WTC11 (cell line): ENCODE measurements around the gene GSN. TPM values are rescaled to one million over a fixed set of nuclear protein-coding genes. Genes with fewer than 3 reads are reported as not detected.

Source experiments
- ATAC-seq: fragments of 200-7000 bp; cut with Tn5 transposase; 2 replicates; pipeline ENCODE4 v1.10.0; 2021; ENCODE audit warnings: mild to moderate bottlenecking, moderate library complexity
- CTCF ChIA-PET: fragments of 300-600 bp; sonication (Branson Sonifier 250); formaldehyde crosslinking; loops from one replicate; lab custom pipeline; 2021; ENCODE audit warnings: antibody characterized with exemption; lab: Charles Lee
- POLR2A ChIA-PET: fragments of 350-600 bp; sonication (Branson Sonifier 250); formaldehyde crosslinking; loops from one replicate; lab custom pipeline; 2021; ENCODE audit warnings: antibody characterized with exemption; lab: Charles Lee
- DNase-seq: peaks from one replicate; pipeline ENCODE4 v3.0.0; 2021; ENCODE audit warnings: low spot score
- H3K27ac Mint-ChIP-seq: 2 replicates; pipeline ENCODE4 v1.8.0; 2021; ENCODE audit warnings: mixed read lengths
- H3K27me3 Mint-ChIP-seq: 2 replicates; pipeline ENCODE4 v1.8.0; 2021; ENCODE audit warnings: low read depth, mild to moderate bottlenecking, moderate library complexity, mixed read lengths
- H3K36me3 Mint-ChIP-seq: 2 replicates; pipeline ENCODE4 v1.8.0; 2021; ENCODE audit warnings: mixed read lengths
- H3K4me1 Mint-ChIP-seq: 2 replicates; pipeline ENCODE4 v1.8.0; 2022; ENCODE audit warnings: mixed read lengths
- H3K4me3 Mint-ChIP-seq: 2 replicates; pipeline ENCODE4 v1.8.0; 2021; ENCODE audit warnings: mild to moderate bottlenecking, moderate library complexity, mixed read lengths
- H3K9me3 Mint-ChIP-seq: 2 replicates; pipeline ENCODE4 v1.8.0; 2021; ENCODE audit warnings: mixed read lengths
- E2F4 ChIP-seq: sonication (generic); formaldehyde crosslinking; IDR thresholded peaks from 2 replicates; pipeline ENCODE4 v1.8.1; 2022; ENCODE audit warnings: low read depth, mild to moderate bottlenecking, moderate library complexity, missing genetic modification reagents, borderline replicate concordance
- FOXK1 ChIP-seq: sonication (generic); formaldehyde crosslinking; IDR thresholded peaks from 2 replicates; pipeline ENCODE4 v1.8.0; 2022; ENCODE audit warnings: mild to moderate bottlenecking, moderate library complexity, missing genetic modification reagents
- HMGA2 ChIP-seq: fragments of 250-450 bp; sonication (Bioruptor Pico); IDR thresholded peaks from 2 replicates; pipeline ENCODE4 v1.4.0; 2021; ENCODE audit warnings: mild to moderate bottlenecking, moderate library complexity
- NR1H2 ChIP-seq: sonication (generic); formaldehyde crosslinking; IDR thresholded peaks from 2 replicates; pipeline ENCODE4 v1.9.0; 2021; ENCODE audit warnings: mild to moderate bottlenecking, moderate library complexity, missing genetic modification reagents
- PRRX2 ChIP-seq: fragments of 250-450 bp; sonication (Bioruptor Pico); IDR thresholded peaks from 2 replicates; pipeline ENCODE4 v1.8.0; 2021; ENCODE audit warnings: mild to moderate bottlenecking
- RORB ChIP-seq: fragments of 250-450 bp; sonication (Bioruptor Pico); IDR thresholded peaks from 2 replicates; pipeline ENCODE4 v1.9.0; 2021; ENCODE audit warnings: mild to moderate bottlenecking
- TCF7 ChIP-seq: sonication (generic); formaldehyde crosslinking; IDR thresholded peaks from 2 replicates; pipeline ENCODE4 v1.8.0; 2022; ENCODE audit warnings: mild to moderate bottlenecking, low read depth, missing genetic modification reagents, moderate library complexity
- TP53 ChIP-seq: sonication (generic); formaldehyde crosslinking; IDR thresholded peaks from 2 replicates; pipeline ENCODE4 v1.8.1; 2023; ENCODE audit warnings: mild to moderate bottlenecking, missing genetic modification reagents
- ZNF416 ChIP-seq: fragments of 250-450 bp; sonication (Bioruptor Pico); IDR thresholded peaks from 2 replicates; pipeline ENCODE4 v1.9.0; 2021; ENCODE audit warnings: mild to moderate bottlenecking, inconsistent platforms
- total RNA-seq: library from RNA; stranded (reverse); gene quantifications from 3 replicates; pipeline ENCODE4 v1.2.3, GENCODE V29; 2021
- TF ChIP-seq, protein P1 (sequence below): fragments of 250-450 bp; sonication (Bioruptor Pico); conservative IDR thresholded peaks from 2 replicates; pipeline ENCODE4 v1.9.0; 2021; ENCODE audit warnings: mild to moderate bottlenecking
- TF ChIP-seq, protein P2 (sequence below): sonication (generic); formaldehyde crosslinking; conservative IDR thresholded peaks from 2 replicates; pipeline ENCODE4 v1.8.1; 2022; ENCODE audit warnings: mild to moderate bottlenecking, missing genetic modification reagents
- TF ChIP-seq, protein P3 (sequence below): sonication (generic); formaldehyde crosslinking; conservative IDR thresholded peaks from 2 replicates; pipeline ENCODE4 v1.8.1; 2023; ENCODE audit warnings: mild to moderate bottlenecking, low read depth, missing genetic modification reagents, moderate library complexity
- TF ChIP-seq, protein P4 (sequence below): sonication (generic); formaldehyde crosslinking; IDR thresholded peaks from 2 replicates; pipeline ENCODE4 v1.8.1; 2023; ENCODE audit warnings: mild to moderate bottlenecking, missing genetic modification reagents, moderate library complexity

Gene GSN
- total RNA-seq, 1 experiment from 2014 or later, result 47.0 TPM

DNA sequence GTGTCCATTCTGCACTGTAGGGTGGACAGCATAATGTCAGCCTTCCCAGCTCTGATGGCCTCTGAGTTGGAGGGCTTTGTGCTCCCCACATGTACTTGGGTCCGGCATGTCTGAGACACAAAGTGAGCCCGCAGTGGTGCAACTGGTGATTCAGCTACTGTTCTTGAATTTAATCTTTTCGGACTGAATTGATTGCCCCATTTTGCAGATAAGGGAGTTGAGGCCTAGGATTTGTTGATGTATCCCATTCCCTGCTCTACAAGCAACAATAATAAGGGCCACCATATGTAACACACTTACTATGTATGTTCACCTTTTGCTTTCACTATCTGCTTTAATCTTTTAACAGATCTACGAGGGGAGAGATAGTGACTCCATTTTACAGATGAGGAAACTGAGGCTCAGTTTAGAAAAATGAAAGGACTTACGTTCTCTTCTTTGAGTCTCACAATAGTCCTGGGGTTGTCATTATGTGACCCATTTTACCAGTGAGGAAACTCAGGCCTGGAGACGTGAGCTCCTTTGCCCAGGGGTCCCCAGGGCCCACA is 4.5 kb downstream of the GSN start (continued):
- TF ChIP-seq, protein P1, sequence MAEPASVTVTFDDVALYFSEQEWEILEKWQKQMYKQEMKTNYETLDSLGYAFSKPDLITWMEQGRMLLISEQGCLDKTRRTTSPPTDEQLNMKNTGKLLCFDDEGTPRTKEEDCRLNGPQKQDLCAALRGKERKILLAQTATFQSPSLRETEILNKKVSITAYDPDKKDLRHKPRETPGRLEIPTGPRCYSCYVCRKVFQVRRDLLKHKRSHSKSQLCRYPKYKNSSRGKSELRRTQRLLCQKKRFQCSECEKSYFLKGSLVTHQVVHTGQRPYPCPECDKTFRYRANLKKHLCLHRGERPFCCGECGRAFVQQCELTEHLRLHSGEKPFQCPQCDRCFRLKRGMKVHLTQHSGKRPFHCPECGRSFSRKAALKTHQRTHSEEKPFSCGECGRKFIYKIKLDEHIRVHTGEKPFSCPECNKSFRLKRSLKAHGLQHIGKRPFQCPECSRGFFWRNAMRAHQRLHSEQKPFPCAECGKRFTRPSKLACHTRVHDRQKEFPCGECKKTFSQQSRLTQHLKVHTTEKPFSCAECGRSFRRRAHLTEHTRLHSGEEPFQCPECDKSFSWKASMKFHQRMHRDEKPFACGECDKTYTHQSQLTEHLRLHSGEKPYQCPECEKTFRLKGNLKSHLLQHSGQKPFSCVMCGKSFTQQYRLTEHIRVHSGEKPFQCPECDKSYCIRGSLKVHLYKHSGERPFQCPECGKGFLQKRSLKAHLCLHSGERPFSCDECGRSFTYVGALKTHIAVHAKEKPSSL (CRISPR knock-in tag), result no peak
- TF ChIP-seq PRRX2 (CRISPR knock-in tag), result no peak
- no peak for TF ChIP-seq E2F4 (CRISPR knock-in tag)
- TF ChIP-seq TCF7 (CRISPR knock-in tag), result no peak
- no peak for TF ChIP-seq TP53
- no peak for TF ChIP-seq NR1H2 (CRISPR knock-in tag)
- TF ChIP-seq, protein P2, sequence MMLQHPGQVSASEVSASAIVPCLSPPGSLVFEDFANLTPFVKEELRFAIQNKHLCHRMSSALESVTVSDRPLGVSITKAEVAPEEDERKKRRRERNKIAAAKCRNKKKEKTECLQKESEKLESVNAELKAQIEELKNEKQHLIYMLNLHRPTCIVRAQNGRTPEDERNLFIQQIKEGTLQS, result no peak
- TF ChIP-seq ZNF416 (CRISPR knock-in tag), result no peak
- no peak for TF ChIP-seq RORB (CRISPR knock-in tag)
- no peak for TF ChIP-seq FOXK1 (CRISPR knock-in tag)

DNA sequence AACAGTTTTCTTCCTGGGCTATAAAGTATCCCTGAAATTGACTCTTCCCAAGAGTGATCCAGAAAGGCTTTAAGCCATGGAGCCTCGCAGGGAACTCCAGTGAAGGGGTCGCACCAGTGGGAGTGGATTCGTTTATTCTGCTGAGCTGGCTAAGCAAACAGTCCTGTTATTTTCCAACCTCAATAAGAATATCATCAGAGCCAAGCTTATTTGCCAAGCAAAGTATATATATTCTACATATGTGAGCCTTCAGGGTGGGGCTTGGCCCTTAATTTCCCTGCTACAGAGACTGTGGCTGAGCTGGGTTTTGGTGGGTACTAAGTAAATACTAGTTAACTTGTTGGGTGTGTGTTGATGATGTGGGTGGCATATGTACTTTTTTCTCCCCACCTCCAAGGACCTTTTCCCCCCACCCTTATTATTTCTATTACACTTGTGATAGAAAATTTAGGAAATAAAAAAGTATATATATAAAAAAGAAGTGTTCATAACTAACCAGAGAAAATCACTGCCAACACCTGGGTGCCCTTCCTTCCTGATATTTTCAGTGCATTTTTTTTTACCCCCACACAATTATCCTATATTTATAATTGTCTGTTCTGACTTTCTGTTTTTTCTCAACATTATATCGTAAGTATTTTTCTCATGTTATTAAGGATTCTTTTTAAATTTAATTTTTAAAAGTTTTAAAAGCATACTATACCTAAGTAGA is 5.3 kb downstream of the GSN start:
- 0 out of 2 replicates have a peak, but pooled peaks have one; percentile 29 for TF ChIP-seq HMGA2
- TF ChIP-seq, protein P3, sequence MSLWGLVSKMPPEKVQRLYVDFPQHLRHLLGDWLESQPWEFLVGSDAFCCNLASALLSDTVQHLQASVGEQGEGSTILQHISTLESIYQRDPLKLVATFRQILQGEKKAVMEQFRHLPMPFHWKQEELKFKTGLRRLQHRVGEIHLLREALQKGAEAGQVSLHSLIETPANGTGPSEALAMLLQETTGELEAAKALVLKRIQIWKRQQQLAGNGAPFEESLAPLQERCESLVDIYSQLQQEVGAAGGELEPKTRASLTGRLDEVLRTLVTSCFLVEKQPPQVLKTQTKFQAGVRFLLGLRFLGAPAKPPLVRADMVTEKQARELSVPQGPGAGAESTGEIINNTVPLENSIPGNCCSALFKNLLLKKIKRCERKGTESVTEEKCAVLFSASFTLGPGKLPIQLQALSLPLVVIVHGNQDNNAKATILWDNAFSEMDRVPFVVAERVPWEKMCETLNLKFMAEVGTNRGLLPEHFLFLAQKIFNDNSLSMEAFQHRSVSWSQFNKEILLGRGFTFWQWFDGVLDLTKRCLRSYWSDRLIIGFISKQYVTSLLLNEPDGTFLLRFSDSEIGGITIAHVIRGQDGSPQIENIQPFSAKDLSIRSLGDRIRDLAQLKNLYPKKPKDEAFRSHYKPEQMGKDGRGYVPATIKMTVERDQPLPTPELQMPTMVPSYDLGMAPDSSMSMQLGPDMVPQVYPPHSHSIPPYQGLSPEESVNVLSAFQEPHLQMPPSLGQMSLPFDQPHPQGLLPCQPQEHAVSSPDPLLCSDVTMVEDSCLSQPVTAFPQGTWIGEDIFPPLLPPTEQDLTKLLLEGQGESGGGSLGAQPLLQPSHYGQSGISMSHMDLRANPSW (CRISPR knock-in tag), result no peak
- no peak for DNase-seq
- peaks cover 19% of the 10 kb centered on the region for H3K27me3 Mint-ChIP-seq
- POLR2A ChIA-PET, result no interaction called here
- H3K27ac Mint-ChIP-seq, result no peak overlapping the region
- CTCF ChIA-PET, result no interaction called here
- no peaks in the 10 kb centered on the region for H3K36me3 Mint-ChIP-seq
- no peak overlapping the region for H3K4me3 Mint-ChIP-seq
- H3K4me1 Mint-ChIP-seq, result peaks cover 41% of the 10 kb centered on the region
- ATAC-seq, result no peak
- H3K9me3 Mint-ChIP-seq, result no peaks in the 10 kb centered on the region

DNA sequence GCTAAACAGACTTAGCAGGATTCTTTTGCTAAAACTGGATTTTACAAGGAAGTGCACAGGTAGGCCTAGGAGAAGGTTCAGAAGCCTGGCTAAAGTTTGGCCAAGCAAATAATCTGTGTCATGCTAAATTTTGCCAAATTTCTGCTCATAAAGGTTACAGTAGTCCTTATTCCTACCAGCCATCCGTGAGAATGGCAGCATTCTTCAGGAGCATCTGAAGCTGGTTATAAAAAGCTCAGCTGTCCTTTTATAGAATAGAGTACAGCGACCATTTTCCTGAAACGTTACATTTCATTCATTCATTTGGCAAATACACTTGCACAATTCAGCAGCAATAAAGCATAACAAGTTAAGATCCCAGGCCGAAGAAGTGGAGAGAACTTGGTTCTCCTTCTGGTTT is 6.9 kb downstream of the GSN start:
- peaks cover 18% of the 10 kb centered on the region for H3K27me3 Mint-ChIP-seq

More for the DNA sequence above, 6.9 kb downstream of the GSN start:
- no peaks in the 10 kb centered on the region for H3K9me3 Mint-ChIP-seq
- H3K4me3 Mint-ChIP-seq, result no peak overlapping the region
- ATAC-seq, result no peak
- H3K27ac Mint-ChIP-seq, result no peak overlapping the region
- POLR2A ChIA-PET, result interaction anchor here (1.0 kb wide), 1 partner anchor 13 kb away, joined by 4 read pairs; no protein-coding TSS in a partner anchor
- H3K4me1 Mint-ChIP-seq, result peaks cover 37% of the 10 kb centered on the region
- CTCF ChIA-PET, result interaction anchor here (1.5 kb wide), 1 partner anchor 15 kb away, joined by 3 read pairs; no protein-coding TSS in a partner anchor
- DNase-seq, result no peak
- no peaks in the 10 kb centered on the region for H3K36me3 Mint-ChIP-seq
- TF ChIP-seq, protein P4, sequence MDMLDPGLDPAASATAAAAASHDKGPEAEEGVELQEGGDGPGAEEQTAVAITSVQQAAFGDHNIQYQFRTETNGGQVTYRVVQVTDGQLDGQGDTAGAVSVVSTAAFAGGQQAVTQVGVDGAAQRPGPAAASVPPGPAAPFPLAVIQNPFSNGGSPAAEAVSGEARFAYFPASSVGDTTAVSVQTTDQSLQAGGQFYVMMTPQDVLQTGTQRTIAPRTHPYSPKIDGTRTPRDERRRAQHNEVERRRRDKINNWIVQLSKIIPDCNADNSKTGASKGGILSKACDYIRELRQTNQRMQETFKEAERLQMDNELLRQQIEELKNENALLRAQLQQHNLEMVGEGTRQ (CRISPR knock-in tag), result no peak
